ENCODE measurements around the gene EIF2B4. TPM values are rescaled to one million over a fixed set of nuclear protein-coding genes. Genes with fewer than 3 reads are reported as not detected.

EIF2B4 gene
- total RNA-seq, 4 donors from 2014 or later, result 43.3 to 69.0 (median 59.8) TPM

DNA sequence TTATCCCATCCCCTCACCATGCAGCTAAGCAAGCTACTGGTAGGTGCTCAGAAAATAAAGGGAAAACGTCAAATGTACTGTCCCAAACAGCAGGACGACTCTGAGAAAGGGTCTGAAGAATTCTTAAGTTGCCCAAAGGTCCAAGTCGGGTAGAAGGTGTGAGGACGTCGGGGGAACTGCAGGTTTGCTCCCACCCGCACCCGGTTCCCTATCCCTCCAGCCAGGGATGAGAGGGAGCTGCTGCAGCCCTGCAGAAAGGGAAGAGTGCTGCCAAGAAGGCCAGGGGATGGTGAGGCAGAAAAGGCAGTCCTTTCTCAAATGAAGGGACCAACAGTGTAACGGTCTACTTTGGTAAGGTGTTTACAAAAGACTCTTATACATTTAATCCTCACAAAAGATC lies 55.0 kb downstream of the EIF2B4 start:
- Histone ChIP-seq H3K27ac (no peak overlapping the region), H3K4me3 (no peak overlapping the region), H3K4me1 (no peaks in the 10 kb centered on the region), H3K9me3 (no peaks in the 10 kb centered on the region), H3K36me3 (peaks cover 0 to 65% (median 0%) of the 10 kb centered on the region in 3 donors), H3K27me3 (no peaks in the 10 kb centered on the region)
- TF ChIP-seq POLR2A (IDR thresholded peaks at IDR 0.05) (no peak), EP300 (IDR thresholded peaks at IDR 0.05) (no peak)
- TF ChIP-seq, protein P1, sequence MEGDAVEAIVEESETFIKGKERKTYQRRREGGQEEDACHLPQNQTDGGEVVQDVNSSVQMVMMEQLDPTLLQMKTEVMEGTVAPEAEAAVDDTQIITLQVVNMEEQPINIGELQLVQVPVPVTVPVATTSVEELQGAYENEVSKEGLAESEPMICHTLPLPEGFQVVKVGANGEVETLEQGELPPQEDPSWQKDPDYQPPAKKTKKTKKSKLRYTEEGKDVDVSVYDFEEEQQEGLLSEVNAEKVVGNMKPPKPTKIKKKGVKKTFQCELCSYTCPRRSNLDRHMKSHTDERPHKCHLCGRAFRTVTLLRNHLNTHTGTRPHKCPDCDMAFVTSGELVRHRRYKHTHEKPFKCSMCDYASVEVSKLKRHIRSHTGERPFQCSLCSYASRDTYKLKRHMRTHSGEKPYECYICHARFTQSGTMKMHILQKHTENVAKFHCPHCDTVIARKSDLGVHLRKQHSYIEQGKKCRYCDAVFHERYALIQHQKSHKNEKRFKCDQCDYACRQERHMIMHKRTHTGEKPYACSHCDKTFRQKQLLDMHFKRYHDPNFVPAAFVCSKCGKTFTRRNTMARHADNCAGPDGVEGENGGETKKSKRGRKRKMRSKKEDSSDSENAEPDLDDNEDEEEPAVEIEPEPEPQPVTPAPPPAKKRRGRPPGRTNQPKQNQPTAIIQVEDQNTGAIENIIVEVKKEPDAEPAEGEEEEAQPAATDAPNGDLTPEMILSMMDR (IDR thresholded peaks at IDR 0.05), result no peak
- no peak for DNase-seq (ENCODE audit: low spot score in 2 of 2)
- 74 to 77% methylated on average over 8 of the region's 8 CpGs for WGBS, 2 donors

DNA sequence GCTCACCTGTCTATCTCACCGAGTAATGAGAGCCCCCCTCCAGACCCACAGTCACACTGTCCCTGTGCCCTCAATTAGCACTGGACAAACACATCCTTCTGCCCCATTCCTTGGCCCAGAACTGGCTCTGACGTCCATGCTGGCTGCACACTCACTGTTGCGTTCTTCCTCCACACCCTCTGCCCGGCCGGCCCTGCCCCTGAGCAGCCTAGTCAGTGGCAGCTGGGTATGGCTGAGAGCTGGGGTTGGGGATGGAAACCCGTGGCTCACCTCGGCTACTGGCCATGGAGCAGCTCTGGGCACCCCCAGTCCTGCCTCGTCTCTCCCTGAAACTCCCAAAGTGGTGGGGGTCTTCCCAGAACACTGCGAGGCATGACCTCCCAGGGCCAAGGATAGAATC lies 55.4 kb downstream of the EIF2B4 start:
- TF ChIP-seq EP300 (IDR thresholded peaks at IDR 0.05) (no peak), POLR2A (IDR thresholded peaks at IDR 0.05) (no peak)
- TF ChIP-seq, protein P1 (IDR thresholded peaks at IDR 0.05), result no peak
- H3K9me3 ChIP-seq, result no peaks in the 10 kb centered on the region
- no peaks in the 10 kb centered on the region for H3K4me1 ChIP-seq
- 78 to 89% methylated on average over 9 of the region's 9 CpGs for WGBS, 2 donors
- no peak overlapping the region for H3K4me3 ChIP-seq
- peaks cover 0 to 69% (median 0%) of the 10 kb centered on the region in 3 donors for H3K36me3 ChIP-seq
- H3K27me3 ChIP-seq, result no peaks in the 10 kb centered on the region
- H3K27ac ChIP-seq, result no peak overlapping the region
- DNase-seq (ENCODE audit: low spot score in 2 of 2), result no peak

Other genes starting within 250 kb of the EIF2B4 start
- under 1 TPM in 3 of 4 donors, not detected in 1; 0.42 to 0.78 (median 0.44) TPM for gene ABHD1, start 246.5 kb downstream of the EIF2B4 start, total RNA-seq
- gene PREB, start 235.7 kb downstream of the EIF2B4 start, total RNA-seq, result 100 to 1,000 TPM in 1 of 4 donors, 10 to 100 TPM in 3; 54.4 to 114 (median 80.1) TPM
- gene PRR30, start 230.9 kb downstream of the EIF2B4 start, total RNA-seq, result not detected
- gene TCF23, start 221.3 kb downstream of the EIF2B4 start, total RNA-seq, result not detected
- 100 to 1,000 TPM; 107 to 210 (median 124) TPM for gene ATRAID, start 158.3 kb downstream of the EIF2B4 start, total RNA-seq
- gene SLC5A6, start 158.1 kb downstream of the EIF2B4 start, total RNA-seq, result 10 to 100 TPM; 19.0 to 50.0 (median 41.5) TPM
- 10 to 100 TPM; 18.6 to 69.6 (median 32.9) TPM for gene CAD, start 153.0 kb downstream of the EIF2B4 start, total RNA-seq
- under 1 TPM in 1 of 4 donors, not detected in 3; 0.44 TPM for gene SLC30A3, start 107.3 kb downstream of the EIF2B4 start, total RNA-seq
- gene DNAJC5G, start 94.9 kb downstream of the EIF2B4 start, total RNA-seq, result 1 to 10 TPM in 1 of 4 donors, not detected in 3; 2.5 TPM
- gene TRIM54, start 87.9 kb downstream of the EIF2B4 start, total RNA-seq, result 1 to 10 TPM in 2 of 4 donors, under 1 TPM in 2; 0.21 to 2.7 (median 1.3) TPM
- gene UCN, start 61.9 kb downstream of the EIF2B4 start, total RNA-seq, result 10 to 100 TPM; 14.9 to 24.0 (median 16.8) TPM
- 100 to 1,000 TPM in 1 of 4 donors, 10 to 100 TPM in 3; 68.4 to 105 (median 87.3) TPM for gene MPV17, start 47.2 kb downstream of the EIF2B4 start, total RNA-seq
- gene GTF3C2, start 13.6 kb downstream of the EIF2B4 start, total RNA-seq, result 10 to 100 TPM; 38.9 to 54.0 (median 46.0) TPM
- gene SNX17, start 278 bp upstream of the EIF2B4 start, total RNA-seq, result 10 to 100 TPM; 71.6 to 97.7 (median 90.8) TPM
- gene ZNF513, start 10.4 kb upstream of the EIF2B4 start, total RNA-seq, result 10 to 100 TPM; 12.9 to 16.8 (median 14.4) TPM
- gene PPM1G, start 39.3 kb upstream of the EIF2B4 start, total RNA-seq, result 10 to 100 TPM; 33.7 to 53.6 (median 47.9) TPM
- 10 to 100 TPM; 43.7 to 62.5 (median 56.7) TPM for gene NRBP1, start 58.3 kb upstream of the EIF2B4 start, total RNA-seq
- 10 to 100 TPM in 1 of 4 donors, 1 to 10 TPM in 1, not detected in 2; 3.6 to 18.1 TPM for gene KRTCAP3, start 72.0 kb upstream of the EIF2B4 start, total RNA-seq
- 10 to 100 TPM; 27.8 to 61.4 (median 40.9) TPM for gene IFT172, start 119.4 kb upstream of the EIF2B4 start, total RNA-seq
- gene FNDC4, start 124.9 kb upstream of the EIF2B4 start, total RNA-seq, result 10 to 100 TPM in 2 of 4 donors, 1 to 10 TPM in 2; 7.0 to 30.3 (median 9.3) TPM
- gene GCKR, start 126.5 kb upstream of the EIF2B4 start, total RNA-seq, result not detected
- 10 to 100 TPM; 29.9 to 52.0 (median 42.4) TPM for gene ZNF512, start 212.7 kb upstream of the EIF2B4 start, total RNA-seq

Data from tibial nerve (tissue), 4 donors.